GM18511 (cell line): ENCODE results near the gene SELENON.

Source experiments
- ATAC-seq: cut with Tn5 transposase; IDR thresholded peaks from one replicate; pipeline ENCODE4 v1.9.1; 2021; ENCODE audit warnings: mild to moderate bottlenecking, moderate library complexity; ENCODE audit not compliant: unreplicated experiment

SELENON gene

DNA sequence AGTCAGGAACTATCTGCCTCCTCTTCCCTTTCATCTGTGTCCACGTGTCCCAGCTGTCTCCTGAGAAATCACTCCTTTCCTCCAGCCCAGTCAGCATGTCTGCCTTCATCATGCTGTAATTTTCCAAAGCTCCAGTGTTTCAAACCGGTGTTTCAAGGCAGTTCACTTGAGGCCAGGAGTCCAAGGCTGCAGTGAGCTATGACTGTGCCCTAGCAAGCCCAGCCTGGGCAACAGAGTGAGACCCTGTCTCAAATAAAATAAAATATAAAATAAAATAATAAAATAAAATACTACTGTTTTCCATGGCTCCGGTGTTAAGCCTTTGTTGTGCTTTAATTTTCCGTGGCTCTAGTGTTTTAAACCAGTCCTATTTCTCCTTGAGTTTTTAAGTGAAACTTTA is 7.9 kb upstream of the SELENON start:
- no peak for ATAC-seq

GRCh38 chr1:25793585-25794170 is 6.3 kb upstream of the SELENON start:
- no peak for ATAC-seq

DNA sequence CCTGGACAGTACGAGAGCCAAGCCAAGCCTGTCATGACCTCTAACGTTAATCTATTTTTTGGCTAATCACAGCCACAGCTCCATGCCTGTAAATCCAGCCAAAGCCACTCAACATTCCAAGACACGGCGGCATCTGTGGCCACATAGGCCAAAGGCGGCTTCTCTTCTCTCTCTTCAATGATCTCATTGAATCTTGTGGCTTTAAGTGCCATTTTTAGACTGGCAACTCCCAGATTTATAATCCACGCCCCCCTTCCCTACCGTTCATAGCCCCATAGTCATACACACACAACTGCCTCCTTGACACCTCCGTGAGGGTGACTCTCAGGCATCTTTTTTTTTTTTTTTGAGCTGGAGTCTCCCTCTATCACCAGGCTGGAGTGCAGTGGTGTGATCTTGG is 5.7 kb upstream of the SELENON start:
- ATAC-seq = no peak

DNA sequence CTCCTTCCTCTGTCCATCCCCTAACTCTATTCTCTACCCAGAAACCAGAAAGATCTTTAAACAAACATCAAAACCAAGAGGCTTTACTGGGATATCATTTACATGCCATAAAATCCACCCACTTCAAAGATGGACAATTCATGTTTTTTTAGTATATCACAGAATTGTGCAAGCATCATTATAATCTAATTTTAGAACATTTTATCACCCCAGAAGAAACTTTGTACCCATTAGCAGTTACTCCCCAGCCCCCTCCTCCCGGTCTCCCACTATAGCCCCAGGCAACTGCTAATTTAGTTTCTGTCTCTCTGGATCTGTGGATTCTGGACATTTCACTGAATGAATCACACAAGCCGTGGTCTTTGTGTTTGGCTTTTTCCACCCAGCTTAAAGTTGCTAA is 4.8 kb upstream of the SELENON start:
- ATAC-seq = no peak

DNA sequence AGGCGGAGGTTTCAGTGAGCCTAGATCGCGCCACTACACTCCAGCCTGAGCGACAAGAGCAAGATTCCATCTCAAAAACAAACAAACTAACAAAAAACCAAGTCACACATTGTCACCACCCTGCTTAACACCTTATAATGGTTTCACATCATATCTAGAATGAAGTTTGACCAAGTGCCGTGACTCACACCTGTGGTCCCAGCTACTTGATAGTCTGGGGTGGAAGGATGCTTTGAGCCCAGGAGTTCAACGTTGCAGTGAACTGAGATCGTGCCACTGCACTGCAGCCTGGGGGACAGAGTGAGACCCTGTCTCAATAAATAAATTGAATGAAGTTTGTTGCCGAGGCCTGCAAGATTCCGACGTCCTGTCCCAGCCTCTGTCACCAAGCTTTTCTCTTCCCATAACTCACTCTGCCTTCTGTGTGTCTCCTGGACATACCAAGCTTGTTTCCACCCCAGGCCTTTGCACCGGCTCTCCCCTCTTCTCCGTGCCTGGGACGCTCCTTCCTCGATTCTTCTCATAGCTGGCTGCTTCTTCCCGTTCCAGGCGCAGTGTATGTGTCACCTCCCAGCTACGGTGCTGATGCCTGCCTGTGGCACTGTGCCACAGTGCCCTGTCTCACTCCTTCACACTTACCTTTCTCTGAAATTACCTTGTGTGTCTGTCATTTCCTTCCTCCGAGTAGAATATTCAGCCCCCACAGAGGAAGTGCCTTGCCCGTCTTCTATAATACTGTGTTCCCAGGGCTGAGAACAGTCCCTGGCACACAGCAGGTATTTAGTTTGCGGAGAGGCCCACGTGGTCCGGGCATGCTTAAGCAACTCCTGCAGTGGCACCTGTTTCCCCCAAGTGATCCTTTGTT is 3.8 kb upstream of the SELENON start:
- ATAC-seq = no peak

DNA sequence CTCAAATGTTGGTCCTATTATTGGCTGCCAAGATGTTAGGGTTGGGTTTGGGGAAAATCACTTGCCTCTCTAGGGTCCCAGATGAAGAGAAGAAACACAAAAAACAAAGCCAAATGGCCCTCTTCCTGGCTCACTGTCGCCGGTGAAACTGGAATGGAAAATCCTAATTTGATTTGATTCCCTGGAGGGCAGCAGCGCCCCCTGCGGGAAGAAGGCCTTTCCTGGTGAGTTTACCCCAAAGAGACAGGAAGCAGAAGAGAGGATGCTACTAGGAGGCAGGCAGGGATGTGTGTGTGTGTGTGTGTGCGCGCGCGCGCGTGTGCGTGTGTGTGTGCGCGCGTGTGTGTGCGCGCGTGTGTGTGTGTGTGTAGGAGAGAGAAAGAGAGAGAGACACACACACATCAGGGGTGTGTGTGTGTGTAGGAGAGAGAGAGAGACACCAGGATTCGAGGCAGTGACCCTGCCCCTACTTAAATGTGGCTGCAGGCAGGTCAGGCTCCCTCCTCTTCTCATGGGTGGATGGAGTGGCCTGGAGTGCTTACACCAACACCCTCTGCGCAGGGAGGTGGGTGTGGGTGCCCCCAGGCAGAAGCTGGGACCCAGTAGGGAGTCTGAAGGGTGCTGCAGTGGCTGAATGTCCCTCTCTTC is 3.1 kb upstream of the SELENON start:
- ATAC-seq = no peak

GRCh38 chr1:25797939-25798338 is 2.1 kb upstream of the SELENON start:
- ATAC-seq = no peak

GRCh38 chr1:25798666-25799351 is 1.2 kb upstream of the SELENON start:
- no peak for ATAC-seq

DNA sequence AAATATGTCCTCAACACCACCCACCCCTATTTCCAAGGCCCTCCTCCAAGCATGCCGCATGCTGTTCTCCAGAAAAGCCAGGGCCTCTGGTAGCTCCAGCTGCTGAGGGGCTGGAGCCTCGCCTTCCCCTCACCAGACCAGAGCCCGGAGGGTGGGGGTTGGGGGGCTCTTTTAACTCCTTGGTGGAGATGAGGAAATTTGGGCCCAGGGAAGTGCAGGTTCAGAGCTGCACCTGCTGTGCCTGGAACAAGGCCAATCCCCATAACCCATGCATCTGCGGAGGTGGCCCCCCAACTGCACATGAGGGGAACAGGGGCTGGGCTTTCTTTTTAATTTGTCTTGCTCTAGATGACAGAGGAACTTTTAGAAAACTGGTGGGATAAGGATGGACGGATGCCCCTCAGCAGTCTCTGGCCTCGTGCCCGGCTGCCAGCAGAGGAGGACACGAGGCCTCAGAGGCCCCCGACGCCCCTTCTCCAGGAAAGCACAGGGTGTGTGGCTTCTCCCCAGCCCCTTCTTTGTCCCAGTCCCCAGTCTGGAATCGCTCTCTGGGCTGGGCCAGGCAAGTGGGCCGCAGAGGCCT is 550 bp upstream of the SELENON start:
- ATAC-seq = no peak

GRCh38 chr1:25800703-25801377 is 847 bp downstream of the SELENON start:
- ATAC-seq = no peak

DNA sequence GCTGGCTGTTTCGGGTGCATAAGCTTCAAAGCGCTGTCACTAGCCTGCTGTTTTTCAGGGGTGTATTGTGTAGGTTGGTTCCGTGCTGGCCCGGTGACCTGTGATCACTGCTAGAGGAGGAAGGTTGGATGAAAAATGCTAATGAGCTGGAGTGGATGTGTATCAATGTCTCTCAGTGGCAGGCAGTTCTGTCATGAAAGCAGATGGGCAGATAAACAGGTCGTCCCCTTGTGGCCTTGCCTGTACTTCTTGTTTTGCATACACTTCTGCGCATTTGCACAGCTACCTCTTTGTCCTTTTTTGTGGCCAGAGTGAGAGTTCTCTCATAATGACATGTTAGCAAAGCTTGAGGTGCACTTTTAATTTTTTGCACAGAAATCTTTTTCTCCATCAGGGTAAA is 2.9 kb downstream of the SELENON start:
- ATAC-seq = no peak

DNA sequence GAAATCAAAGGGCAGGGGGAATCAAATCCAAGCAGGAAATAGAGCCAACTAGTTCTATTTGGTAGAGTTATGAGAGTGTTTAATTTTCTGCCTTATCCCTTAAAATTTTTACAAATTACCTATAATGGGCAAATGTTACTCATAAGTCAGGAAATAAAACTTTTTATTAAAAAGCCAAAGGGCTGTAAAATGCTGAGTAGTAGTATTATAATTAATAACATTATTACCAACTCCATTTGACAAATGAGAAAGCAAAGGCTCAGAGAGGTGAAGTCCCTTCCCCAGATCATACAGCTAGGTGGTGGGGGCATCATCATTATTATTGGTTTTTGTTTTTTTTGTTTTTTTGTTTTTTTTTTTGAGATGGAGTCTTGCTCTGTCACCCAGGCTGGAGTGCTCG is 3.4 kb downstream of the SELENON start:
- ATAC-seq = no peak

DNA sequence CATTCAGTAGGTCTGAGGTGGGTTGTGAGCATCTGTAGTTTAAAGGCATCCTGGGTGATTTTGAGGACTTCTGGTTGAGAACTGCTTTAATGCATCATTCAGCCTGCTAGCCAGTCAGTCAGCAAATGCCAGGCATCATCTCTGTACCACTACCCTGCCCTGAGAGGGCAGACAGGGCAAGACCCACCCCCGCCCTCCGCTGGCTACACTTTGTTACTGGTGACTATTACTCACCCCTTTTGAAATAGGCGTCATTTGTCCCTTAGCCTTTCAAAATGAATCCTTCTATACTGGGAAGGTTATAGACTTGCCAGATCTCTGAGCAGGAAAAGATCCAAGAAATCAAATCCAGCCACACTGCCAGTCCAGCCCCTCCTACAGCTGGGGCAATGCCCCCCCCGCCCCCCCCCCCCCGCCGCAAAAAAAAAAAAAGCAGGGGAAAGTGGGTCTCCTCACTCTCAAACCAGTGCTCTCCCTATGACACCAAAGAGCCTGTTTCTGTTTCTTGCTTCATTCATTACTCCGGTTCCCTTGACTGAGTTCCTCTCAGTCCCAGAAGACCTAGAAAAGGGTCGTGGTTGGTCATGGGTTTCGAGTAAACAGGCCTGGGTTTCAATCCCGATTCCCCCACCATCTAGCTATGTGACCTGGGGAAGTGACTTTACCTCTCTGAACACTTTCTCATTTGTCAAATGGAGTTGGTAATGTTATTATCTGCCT is 4.4 kb downstream of the SELENON start:
- ATAC-seq = no peak

- no peak for ATAC-seq
Observed at GRCh38 chr1:25804964-25805862, 5.2 kb downstream of the SELENON start.

GRCh38 chr1:25805863-25806225 is 5.9 kb downstream of the SELENON start:
- no peak for ATAC-seq

DNA sequence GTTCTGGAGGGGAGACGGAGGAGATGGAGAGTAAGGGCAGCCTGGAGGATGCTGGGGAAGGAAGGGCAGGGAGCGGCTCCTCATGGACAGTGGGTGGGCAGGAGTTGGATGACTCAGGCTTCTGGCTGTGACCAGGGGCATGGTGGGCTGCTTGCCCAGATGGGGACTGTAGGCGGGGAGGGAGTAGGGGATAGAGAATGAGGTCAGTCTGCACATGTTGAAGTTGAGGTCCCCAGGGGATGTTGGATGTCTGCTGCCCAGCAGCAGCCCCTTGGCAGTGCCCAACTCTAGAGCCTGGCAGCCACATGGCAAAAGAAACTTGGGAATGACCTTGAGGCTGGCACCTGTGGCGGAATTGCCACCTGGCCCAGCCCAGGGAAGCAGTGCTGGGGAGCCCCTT is 6.4 kb downstream of the SELENON start:
- ATAC-seq = no peak

- ATAC-seq = no peak
Observed at GRCh38 chr1:25807480-25808390, 7.7 kb downstream of the SELENON start.
